Measurements from ENCODE around the gene PAPPA2.

The PAPPA2 gene

DNA sequence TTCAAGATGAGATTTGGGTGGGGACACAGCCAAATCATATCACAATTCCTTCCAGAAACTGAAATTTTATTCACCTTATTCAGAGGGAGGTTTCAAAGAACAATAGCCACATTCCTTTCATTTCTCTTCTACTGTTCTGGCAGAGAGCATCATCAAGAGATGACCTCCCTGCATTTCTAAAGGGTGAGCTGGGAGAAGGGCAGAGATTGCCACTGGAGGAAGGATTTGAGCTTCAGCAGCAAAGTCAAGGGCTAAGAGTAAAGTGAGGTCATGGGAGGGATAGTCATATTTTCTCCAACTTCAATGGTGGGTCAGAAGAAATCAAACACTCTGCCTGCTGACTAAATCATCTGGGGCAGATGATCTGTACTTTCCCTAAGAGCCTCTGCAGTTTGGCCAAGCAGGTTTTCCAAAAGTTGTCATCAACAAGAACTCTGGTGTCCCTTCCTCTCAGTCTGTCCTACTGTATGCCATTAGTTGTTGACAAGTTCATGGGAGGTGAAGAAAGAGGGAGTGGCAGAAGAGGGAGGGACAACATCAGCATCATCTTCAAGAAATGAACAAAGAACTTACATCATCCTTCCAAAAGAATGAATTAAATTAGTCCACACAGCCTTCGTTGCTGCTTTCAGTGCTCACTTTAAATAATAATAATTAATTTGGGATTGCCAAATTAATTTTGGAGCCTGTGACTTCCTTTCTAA, 403.2 kb downstream of the PAPPA2 start:
- DNase-seq = no peak

GRCh38 chr1:176869577-176869976, 406.6 kb downstream of the PAPPA2 start:
- no peak for DNase-seq

DNA sequence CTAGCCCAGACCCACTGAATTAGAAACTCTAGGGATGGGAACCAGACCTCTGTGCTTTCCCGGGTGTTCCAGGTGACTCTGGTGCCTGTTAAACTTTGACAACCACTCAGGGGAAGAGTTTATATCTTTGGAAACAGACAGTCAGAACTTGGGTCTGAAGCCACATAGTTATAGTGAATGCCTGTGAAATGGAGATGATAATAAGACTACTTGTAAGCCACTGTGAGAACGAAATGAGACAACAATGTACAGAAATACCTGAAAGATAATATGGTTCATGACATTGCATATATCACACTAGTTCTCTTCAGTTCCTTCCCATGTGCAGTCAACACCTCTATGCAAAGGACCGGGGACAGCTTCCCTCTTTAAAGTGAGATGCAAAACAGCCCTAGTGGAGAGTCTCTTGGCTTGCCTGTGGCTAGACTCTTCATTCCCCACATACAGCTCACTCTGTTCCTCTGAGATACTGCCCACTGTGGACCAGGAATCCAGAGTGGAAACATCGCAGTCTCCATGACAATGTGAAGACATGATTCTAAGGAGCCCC, 414.1 kb downstream of the PAPPA2 start:
- no peak for DNase-seq

DNA sequence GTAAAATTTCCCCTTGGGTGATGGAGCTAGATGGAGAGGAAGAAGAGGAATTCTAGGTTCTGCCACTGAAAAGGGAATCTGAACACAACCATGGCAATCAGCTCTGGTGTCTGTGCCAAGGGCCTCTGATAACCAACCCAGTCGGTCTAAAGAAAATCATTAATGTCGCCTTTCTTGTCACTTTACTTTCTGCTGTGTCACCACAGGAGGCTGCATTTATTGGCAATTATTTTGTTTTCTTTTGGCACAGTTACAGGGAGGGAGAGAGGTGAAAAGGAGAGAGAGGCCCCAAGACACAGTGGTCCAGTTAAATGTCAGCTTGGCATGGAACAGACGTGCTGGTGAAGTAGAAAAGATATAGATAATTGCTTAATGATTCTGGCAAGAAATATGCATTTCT, 414.6 kb downstream of the PAPPA2 start:
- DNase-seq = no peak

GRCh38 chr1:176878750-176879536, 416.0 kb downstream of the PAPPA2 start:
- no peak for DNase-seq

GRCh38 chr1:176879784-176880620, 417.0 kb downstream of the PAPPA2 start:
- DNase-seq = no peak

- peak; percentile 25 for DNase-seq
Measured at GRCh38 chr1:176880955-176881595, 418.1 kb downstream of the PAPPA2 start.

GRCh38 chr1:176884286-176884685, 421.3 kb downstream of the PAPPA2 start:
- no peak for DNase-seq

- DNase-seq = no peak
Measured at GRCh38 chr1:176884911-176885310, 421.9 kb downstream of the PAPPA2 start.

GRCh38 chr1:176885341-176885740, 422.4 kb downstream of the PAPPA2 start:
- no peak for DNase-seq

DNA sequence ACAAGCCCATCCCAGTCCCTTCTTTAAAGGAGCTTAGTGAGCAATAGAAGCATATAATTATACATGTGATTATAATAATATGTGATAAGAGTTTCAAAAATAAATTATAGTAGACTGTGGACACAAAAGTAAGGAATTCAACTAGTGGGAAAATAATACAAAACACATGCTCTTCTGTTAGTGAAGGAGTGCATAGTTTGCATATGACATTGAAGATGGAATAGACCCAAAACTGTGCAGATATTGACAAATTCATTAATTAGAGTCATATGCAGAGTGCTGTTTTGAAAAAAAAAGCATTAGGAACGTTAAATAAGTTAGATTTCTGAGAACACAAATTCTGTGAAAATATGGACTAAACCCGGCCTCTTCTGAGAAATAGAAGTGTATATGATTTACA, 422.8 kb downstream of the PAPPA2 start:
- DNase-seq = no peak

- DNase-seq = no peak
Measured at GRCh38 chr1:176888471-176889032, 425.6 kb downstream of the PAPPA2 start.

DNA sequence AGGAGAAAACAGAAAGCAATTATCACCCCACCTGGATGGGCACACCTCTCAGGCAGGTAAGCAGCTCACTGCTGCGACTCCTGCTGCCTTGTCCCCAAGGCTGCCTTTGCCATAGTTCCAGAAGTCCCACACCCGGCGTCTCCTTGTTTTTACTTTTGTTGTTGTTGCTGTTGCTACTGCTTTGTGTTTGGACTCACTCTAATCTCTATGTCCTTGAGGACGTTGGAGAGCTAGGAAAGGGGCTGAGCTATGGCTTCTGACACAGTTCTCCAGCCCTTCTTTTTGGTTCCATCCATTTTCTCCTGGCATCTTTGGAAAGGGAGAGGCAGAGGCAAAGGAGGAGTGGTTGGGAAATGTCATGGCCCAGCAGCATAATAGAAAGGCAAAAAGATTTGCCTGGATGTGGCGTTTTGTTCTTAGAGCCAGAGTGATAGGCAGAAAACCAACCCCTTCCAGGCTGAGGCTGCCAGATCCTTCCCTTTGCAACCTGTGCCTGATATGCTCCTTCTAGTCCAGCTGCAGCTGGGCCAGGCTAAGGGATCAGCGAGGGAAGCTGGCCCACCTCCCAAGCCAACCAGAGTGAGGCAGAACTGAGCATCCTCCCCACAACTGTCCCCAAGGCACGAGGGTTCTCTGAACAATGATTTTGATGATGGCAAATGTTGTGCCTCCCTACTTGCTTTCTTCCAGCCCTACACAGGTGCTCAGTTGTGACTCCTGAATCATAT, 430.8 kb downstream of the PAPPA2 start:
- DNase-seq = no peak

DNA sequence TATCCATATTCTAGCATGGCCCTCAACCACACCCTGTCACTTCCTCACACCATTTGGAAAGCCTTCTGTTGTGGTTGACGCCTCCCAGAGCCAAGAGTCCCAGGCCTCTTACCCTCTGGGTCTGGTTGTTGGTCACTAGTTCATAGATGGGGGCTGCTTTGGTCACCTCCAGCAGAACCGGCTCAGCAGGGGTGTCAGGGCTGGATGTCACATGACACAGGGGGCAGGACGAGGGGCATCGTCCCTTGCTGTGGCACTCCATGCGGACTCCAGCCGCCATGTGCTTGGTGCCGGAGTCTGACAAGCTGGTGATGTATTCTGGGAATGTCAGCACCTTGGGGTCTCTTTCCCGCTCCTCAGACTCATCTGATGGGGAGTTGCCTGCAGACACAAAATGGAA, 431.5 kb downstream of the PAPPA2 start:
- DNase-seq = no peak

Measured in activated CD4-positive, alpha-beta T cell treated with anti-CD3 and anti-CD28 coated beads, Interleukin-2, amount 50 U/mL, for 1 hour (primary cell).